Measurements from ENCODE around the gene SRGAP2.
"Not testable (repeated sequence)": the region's sequence is repeated elsewhere in the genome, so short reads cannot be mapped to it uniquely, and the experiment has no call there.

The SRGAP2 gene

GRCh38 chr1:206252680-206253335 lies 49.5 kb downstream of the SRGAP2 start:
- DNase-seq = not testable (repeated sequence)
